ENCODE results near the gene KLF16. TPM values are rescaled to one million over a fixed set of nuclear protein-coding genes. Genes with fewer than 3 reads are reported as not detected.

The KLF16 gene
- total RNA-seq, 2 experiments from 2014 or later, result 26.5 to 29.8 TPM

DNA sequence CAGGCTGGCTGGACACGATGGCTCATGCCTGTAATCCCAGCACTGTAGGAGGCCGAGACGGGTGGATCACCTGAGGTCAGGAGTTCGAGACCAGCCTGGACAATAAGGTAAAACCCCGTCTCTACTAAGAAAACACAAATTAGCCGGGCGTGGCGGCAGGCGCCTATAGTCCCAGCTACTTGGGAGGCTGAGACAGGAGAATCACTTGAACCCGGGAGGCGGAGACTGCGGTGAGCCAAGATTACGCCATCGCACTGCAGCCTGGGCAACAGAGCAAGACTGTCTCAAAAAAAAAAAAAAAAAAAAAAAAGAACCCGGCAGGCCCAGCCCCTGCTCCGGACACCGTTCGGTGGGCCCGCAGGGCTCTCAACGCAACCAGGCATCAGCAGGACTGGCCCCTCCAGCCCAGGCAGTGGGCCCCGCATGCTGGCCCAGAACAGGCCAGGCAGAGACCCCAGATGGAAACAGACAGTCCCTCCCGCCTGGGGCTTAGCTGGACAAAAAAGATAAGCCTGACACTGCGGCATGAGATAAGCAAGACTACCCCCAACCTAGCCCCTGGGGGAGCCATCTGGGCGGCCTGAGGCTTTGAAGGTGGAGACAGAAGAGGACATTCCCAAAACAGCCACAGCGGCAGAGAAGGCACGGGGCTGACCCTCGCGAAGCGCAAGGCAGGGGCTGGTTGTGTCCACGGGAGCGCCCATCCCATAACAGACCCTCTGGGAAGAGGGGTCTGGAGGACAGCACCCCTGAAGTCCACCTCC is 26.7 kb downstream of the KLF16 start:
- ChIA-PET POLR2A (no interaction called here), CTCF (interaction anchor here (0.6 to 3.5 kb wide), 12 partner anchors 8 to 128 kb away, joined by 3 to 32 read pairs (median 8); partner anchors contain the start of gene REXO1)
- Mint-ChIP-seq H3K4me1 (ENCODE audit: low read depth) (peaks cover 11% of the 10 kb centered on the region), H3K36me3 (ENCODE audit: low read depth) (no peaks in the 10 kb centered on the region), H3K27ac (no peak overlapping the region), H3K9me3 (ENCODE audit: insufficient read depth) (no peaks in the 10 kb centered on the region), H3K27me3 (ENCODE audit: low read depth) (no peaks in the 10 kb centered on the region), H3K4me3 (no peak overlapping the region)
- DNase-seq (no peak), ATAC-seq (no peak)

DNA sequence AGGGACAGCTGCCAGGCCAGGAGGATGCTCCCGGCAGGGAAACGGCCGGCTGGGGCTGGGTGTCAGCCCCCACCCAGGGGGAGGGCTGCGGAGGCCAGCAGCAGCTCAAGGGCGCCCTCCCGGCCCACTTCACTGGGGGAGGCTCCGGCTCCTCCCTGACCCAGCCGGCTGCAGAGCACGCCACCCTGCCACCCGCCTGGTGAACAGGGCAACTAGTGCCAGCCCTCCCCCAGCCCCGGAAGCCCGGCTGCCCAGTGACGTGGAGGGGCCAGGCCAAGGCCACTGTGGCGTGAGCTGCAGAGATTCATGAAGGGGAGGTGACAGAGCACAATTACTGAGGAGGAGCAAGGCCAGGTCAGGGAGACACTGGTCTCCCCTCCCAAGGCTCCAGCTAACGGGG is 29.8 kb downstream of the KLF16 start:
- Mint-ChIP-seq H3K36me3 (ENCODE audit: low read depth) (peaks cover 7% of the 10 kb centered on the region), H3K27me3 (ENCODE audit: low read depth) (no peaks in the 10 kb centered on the region), H3K9me3 (ENCODE audit: insufficient read depth) (no peaks in the 10 kb centered on the region), H3K27ac (no peak overlapping the region), H3K4me3 (no peak overlapping the region), H3K4me1 (ENCODE audit: low read depth) (peaks cover 6% of the 10 kb centered on the region)
- ATAC-seq (no peak), DNase-seq (no peak)
- ChIA-PET POLR2A (no interaction called here), CTCF (no interaction called here)

DNA sequence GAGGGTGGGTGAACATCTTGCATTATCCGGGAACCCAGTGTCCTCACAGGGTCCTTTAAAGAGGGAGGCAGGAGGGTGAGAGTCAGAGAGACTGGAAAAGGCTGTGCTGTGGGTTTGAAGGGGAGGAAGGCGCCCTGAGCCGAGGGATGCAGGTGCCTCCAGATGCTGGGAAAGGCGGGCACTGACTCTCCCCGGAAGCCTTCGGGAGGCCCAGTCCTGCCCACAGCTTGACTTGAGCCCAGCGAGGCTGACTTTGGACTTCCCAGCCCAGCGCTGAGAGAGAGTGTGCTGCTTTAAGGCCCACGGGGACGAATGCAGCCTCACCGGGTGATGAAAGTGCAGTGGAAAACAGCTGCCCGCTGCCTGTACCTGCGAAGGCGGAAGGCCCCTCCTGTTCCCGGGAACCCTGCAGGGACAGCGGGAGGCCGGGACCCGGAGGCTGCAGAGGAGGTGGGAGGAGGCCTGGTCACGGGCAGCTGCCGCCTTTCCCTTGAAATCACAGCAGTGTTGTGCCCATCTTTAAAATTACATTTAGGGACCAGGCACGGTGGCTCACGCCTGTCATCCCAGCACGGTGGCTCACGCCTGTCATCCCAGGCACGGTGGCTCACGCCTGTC is 31.2 kb downstream of the KLF16 start:
- no peak for DNase-seq
- Mint-ChIP-seq H3K4me1 (ENCODE audit: low read depth) (peaks cover 3% of the 10 kb centered on the region), H3K9me3 (ENCODE audit: insufficient read depth) (no peaks in the 10 kb centered on the region), H3K4me3 (no peak overlapping the region), H3K27me3 (ENCODE audit: low read depth) (no peaks in the 10 kb centered on the region), H3K27ac (no peak overlapping the region), H3K36me3 (ENCODE audit: low read depth) (peaks cover 7% of the 10 kb centered on the region)
- no peak for ATAC-seq
- CTCF ChIA-PET, result no interaction called here
- POLR2A ChIA-PET, result no interaction called here

DNA sequence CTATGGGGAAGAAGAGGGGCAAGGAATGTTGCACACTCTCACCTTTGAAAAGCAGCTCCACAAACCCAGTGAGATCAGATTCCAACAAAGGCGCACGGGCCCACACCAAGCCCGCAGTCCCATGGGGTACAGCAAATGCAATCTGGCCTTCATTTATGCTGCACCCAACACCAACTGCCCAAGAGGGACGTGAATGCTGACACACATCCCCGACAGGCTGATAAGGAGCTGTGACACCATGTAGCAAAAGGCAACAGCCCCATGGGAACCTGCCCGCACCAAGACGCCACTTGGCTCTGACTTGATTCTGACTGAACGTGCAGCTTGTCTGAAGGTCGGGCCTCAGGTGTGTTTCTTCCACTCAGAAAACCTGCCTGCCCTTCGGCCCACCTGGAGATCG is 32.4 kb downstream of the KLF16 start:
- DNase-seq (no peak), ATAC-seq (no peak)
- no peaks in the 10 kb centered on the region for H3K9me3 Mint-ChIP-seq (ENCODE audit: insufficient read depth)
- ChIA-PET POLR2A (no interaction called here), CTCF (no interaction called here)
- H3K4me1 Mint-ChIP-seq (ENCODE audit: low read depth), result peaks cover 1% of the 10 kb centered on the region
- no peak overlapping the region for H3K27ac Mint-ChIP-seq
- H3K4me3 Mint-ChIP-seq, result no peak overlapping the region
- H3K27me3 Mint-ChIP-seq (ENCODE audit: low read depth), result no peaks in the 10 kb centered on the region
- peaks cover 8% of the 10 kb centered on the region for H3K36me3 Mint-ChIP-seq (ENCODE audit: low read depth)

DNA sequence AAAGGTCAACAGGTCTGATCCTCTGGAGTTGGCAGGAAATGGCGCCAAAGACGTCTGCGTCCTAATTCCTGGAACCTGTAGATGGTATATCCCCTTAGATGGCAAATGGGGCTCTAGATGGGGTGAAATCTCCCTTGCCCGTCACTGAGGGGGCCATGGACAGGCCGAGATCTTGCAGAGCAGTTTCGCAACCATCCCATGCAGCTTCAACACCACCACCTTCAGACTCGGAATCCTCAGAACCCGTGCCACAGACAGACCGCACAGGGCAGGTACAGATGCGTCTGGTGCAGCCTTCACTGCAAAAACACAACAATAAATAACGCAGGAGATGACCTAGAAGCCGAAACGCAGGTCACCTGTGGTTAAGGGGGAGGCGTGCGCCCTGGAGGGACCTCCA is 32.8 kb downstream of the KLF16 start:
- DNase-seq (no peak), ATAC-seq (no peak)
- H3K4me3 Mint-ChIP-seq, result no peak overlapping the region
- peaks cover 11% of the 10 kb centered on the region for H3K36me3 Mint-ChIP-seq (ENCODE audit: low read depth)
- H3K9me3 Mint-ChIP-seq (ENCODE audit: insufficient read depth), result no peaks in the 10 kb centered on the region
- no peaks in the 10 kb centered on the region for H3K27me3 Mint-ChIP-seq (ENCODE audit: low read depth)
- ChIA-PET POLR2A (no interaction called here), CTCF (no interaction called here)
- no peak overlapping the region for H3K27ac Mint-ChIP-seq
- H3K4me1 Mint-ChIP-seq (ENCODE audit: low read depth), result peaks cover 4% of the 10 kb centered on the region

GRCh38 chr19:1829958-1830357 is 33.4 kb downstream of the KLF16 start:
- Mint-ChIP-seq H3K4me3 (no peak overlapping the region), H3K9me3 (ENCODE audit: insufficient read depth) (no peaks in the 10 kb centered on the region), H3K27ac (no peak overlapping the region), H3K4me1 (ENCODE audit: low read depth) (peaks cover 4% of the 10 kb centered on the region), H3K27me3 (ENCODE audit: low read depth) (no peaks in the 10 kb centered on the region), H3K36me3 (ENCODE audit: low read depth) (peaks cover 11% of the 10 kb centered on the region)
- ChIA-PET POLR2A (no interaction called here), CTCF (interaction anchor here (2.1 kb wide), 1 partner anchor 8 kb away, joined by 11 read pairs; no protein-coding TSS in a partner anchor)
- no peak for DNase-seq
- no peak for ATAC-seq

- DNase-seq (no peak), ATAC-seq (no peak)
- ChIA-PET CTCF (interaction anchor here (2.1 kb wide), 1 partner anchor 9 kb away, joined by 11 read pairs; no protein-coding TSS in a partner anchor), POLR2A (no interaction called here)
- Mint-ChIP-seq H3K27me3 (ENCODE audit: low read depth) (no peaks in the 10 kb centered on the region), H3K9me3 (ENCODE audit: insufficient read depth) (no peaks in the 10 kb centered on the region), H3K36me3 (ENCODE audit: low read depth) (peaks cover 16% of the 10 kb centered on the region), H3K4me3 (no peak overlapping the region), H3K4me1 (ENCODE audit: low read depth) (peaks cover 4% of the 10 kb centered on the region), H3K27ac (no peak overlapping the region)
Measured at GRCh38 chr19:1828279-1829238, 34.8 kb downstream of the KLF16 start.

DNA sequence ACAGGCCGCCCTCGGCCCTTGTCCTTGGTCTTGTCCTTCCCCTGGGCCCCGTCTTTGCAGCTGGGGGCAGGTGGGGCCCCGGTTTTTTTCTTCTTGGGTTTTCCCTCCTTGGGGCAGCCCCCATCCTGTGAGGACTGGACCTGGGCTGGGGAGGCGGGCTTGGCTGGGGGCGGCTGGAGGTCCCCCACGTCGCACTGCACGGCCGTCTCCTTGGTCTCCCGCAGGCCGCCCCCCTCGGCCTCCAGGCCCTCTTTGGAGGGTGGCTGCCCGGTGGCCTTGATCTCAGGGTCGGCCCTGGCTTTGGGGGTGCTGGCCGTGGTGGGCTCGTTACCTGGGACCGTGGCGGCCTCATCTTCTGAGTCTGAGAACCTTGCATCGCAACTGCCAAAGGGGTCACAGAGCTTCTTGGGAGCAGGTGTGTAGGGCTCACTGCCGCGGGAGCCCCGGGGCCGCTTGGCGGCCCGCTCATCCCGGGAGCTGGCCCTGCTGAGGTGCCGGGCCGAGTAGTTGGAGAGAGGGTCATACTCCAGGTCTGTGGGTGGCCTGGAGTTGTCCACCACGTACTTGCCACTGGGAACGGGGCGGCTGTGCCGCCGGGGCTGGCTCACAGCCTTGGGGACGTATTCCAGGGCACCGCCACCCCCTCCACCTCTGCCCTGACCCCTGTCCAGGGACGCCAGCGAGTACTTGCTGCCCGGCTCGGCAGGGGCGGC is 35.7 kb downstream of the KLF16 start:
- CTCF ChIA-PET, result interaction anchor here (2.1 to 2.4 kb wide), 2 partner anchors 10 to 11 kb away, joined by 11 to 32 read pairs; no protein-coding TSS in a partner anchor
- ATAC-seq, result no peak
- Mint-ChIP-seq H3K27ac (no peak overlapping the region), H3K27me3 (ENCODE audit: low read depth) (no peaks in the 10 kb centered on the region), H3K36me3 (ENCODE audit: low read depth) (peaks cover 16% of the 10 kb centered on the region), H3K4me3 (no peak overlapping the region), H3K9me3 (ENCODE audit: insufficient read depth) (no peaks in the 10 kb centered on the region), H3K4me1 (ENCODE audit: low read depth) (peaks cover 4% of the 10 kb centered on the region)
- no peak for DNase-seq
- POLR2A ChIA-PET, result no interaction called here

DNA sequence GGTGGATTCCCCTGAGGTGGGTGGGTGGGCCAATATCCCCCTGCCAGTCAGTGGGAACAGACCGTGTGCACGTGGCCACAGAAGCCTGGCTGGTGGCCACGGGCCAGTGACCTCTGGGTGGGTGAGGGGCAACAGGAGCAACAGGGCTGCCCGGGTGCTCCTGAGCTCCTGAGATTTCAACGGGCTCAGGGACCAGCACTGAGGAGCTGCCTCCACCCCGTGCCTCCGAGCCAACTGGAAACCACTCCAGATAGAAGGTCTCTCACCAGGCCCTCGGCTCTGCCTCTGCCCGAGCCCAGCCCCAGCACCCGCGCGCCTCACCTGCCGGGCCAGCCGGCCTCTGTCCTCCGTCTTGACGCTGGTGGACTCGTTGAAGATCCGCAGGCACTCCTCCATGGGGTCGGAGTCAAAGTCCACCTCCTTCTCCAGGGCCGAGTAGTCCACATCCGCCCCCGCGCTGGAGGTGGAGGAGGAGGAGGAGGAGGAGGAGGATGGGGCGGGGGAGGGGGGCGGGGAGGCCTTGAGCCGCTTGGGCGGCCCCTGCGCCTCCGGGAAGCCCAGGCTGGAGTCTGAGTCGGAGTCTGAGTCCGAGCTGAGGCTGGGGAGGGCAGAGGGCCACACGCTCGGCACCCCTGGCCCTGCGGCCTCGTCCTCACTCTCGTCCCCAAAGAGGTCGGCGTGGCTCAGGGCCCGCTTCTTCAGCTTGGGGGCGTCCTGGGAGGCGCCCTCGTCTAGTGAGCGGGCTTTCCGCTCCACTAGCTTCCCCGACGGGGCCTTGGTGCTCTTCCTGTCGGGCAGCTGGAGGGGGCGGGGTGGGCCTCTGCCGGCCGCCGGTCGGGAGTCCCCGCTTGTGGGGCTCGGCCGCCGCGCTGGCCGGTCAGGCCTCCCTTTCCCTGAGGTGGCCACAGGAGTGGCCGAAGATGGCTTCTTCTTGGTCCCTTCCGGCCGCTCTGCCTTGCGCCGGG is 36.5 kb downstream of the KLF16 start:
- ChIA-PET CTCF (interaction anchor here (0.9 to 2.4 kb wide), 25 partner anchors 8 to 280 kb away, joined by 3 to 32 read pairs (median 6); partner anchors contain the start of gene MBD3), POLR2A (no interaction called here)
- no peak for ATAC-seq
- no peak overlapping the region for H3K27ac Mint-ChIP-seq
- H3K36me3 Mint-ChIP-seq (ENCODE audit: low read depth), result peaks cover 16% of the 10 kb centered on the region
- no peak overlapping the region for H3K4me3 Mint-ChIP-seq
- no peaks in the 10 kb centered on the region for H3K9me3 Mint-ChIP-seq (ENCODE audit: insufficient read depth)
- DNase-seq, result no peak
- H3K27me3 Mint-ChIP-seq (ENCODE audit: low read depth), result no peaks in the 10 kb centered on the region
- H3K4me1 Mint-ChIP-seq (ENCODE audit: low read depth), result peaks cover 4% of the 10 kb centered on the region

DNA sequence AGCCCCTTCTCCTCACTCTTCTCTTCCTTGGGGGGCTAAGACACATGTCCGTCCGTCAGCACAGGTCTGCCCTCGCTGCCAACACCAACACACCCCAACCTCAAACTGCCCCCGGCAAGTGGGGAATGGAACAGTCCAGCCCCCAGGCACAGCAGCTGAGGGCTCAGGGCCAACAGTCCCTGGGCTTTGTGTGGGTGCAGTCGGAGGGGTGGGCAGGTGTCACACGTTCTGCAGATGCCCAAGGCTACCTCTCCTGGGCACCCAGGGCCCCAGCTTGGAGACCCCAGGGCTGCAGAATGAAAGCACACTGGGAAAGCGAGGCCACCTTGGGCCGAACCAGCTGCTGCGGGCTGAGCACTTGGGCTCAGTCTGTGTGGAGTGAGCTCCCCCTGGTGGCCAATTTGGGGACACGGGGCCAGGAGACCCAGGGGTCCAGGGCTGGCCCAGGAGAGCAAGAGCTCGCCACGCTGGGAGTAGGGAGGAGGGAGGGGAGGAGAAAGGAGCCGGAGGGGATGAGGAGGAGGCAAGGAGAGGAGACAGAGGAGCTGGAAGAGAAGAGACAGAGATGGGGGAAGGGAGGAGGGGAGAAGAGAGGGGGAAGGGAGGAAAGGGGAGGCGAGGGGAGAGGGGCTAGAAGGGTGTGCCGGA is 37.3 kb downstream of the KLF16 start:
- Mint-ChIP-seq H3K9me3 (ENCODE audit: insufficient read depth) (no peaks in the 10 kb centered on the region), H3K27me3 (ENCODE audit: low read depth) (no peaks in the 10 kb centered on the region), H3K4me3 (no peak overlapping the region), H3K4me1 (ENCODE audit: low read depth) (peaks cover 4% of the 10 kb centered on the region), H3K27ac (no peak overlapping the region), H3K36me3 (ENCODE audit: low read depth) (peaks cover 16% of the 10 kb centered on the region)
- POLR2A ChIA-PET, result interaction anchor here (0.6 kb wide), 1 partner anchor 101 kb away, joined by 3 read pairs; no protein-coding TSS in a partner anchor
- CTCF ChIA-PET, result interaction anchor here (0.6 to 2.4 kb wide), 26 partner anchors 8 to 280 kb away, joined by 3 to 32 read pairs (median 6); partner anchors contain the start of gene MBD3
- peak; percentile 82 for DNase-seq
- ATAC-seq, result peak; percentile 83
